D721Med (cell line): ENCODE data around the gene ENO3.

Experiments used
- DNase-seq: peaks from one replicate; pipeline ENCODE4 v3.0.0; 2011; ENCODE audit warnings: low spot score; ENCODE audit not compliant: insufficient read length
- FAIRE-seq: peaks from 2 replicates; lab custom pipeline; 2011; peaks lifted over from hg19 to GRCh38; lab: Jason Lieb, UNC
- TF ChIP-seq, protein P1 (sequence below): IDR thresholded peaks from 2 replicates; pipeline ENCODE4 v1.5.1; 2012; ENCODE audit warnings: mild to moderate bottlenecking, control low read depth; ENCODE audit not compliant: insufficient read depth; ENCODE audit errors: missing control alignments

The ENO3 gene

GRCh38 chr17:4947411-4948165, 3.3 kb upstream of the ENO3 start:
- FAIRE-seq (no peak), DNase-seq (peak; percentile 59)
- TF ChIP-seq, protein P1, sequence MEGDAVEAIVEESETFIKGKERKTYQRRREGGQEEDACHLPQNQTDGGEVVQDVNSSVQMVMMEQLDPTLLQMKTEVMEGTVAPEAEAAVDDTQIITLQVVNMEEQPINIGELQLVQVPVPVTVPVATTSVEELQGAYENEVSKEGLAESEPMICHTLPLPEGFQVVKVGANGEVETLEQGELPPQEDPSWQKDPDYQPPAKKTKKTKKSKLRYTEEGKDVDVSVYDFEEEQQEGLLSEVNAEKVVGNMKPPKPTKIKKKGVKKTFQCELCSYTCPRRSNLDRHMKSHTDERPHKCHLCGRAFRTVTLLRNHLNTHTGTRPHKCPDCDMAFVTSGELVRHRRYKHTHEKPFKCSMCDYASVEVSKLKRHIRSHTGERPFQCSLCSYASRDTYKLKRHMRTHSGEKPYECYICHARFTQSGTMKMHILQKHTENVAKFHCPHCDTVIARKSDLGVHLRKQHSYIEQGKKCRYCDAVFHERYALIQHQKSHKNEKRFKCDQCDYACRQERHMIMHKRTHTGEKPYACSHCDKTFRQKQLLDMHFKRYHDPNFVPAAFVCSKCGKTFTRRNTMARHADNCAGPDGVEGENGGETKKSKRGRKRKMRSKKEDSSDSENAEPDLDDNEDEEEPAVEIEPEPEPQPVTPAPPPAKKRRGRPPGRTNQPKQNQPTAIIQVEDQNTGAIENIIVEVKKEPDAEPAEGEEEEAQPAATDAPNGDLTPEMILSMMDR: no peak

- DNase-seq (peak; percentile 76), FAIRE-seq (no peak)
- TF ChIP-seq, protein P1: no peak
These were observed 2.6 kb upstream of the ENO3 start, which contains the start of gene PFN1 for GRCh38 chr17:4948166-4948930. PFN1 (minus strand) TSS chr17:4948530; CDS start chr17:4948394, 136 bp downstream.

GRCh38 chr17:4948931-4949320, 2.0 kb upstream of the ENO3 start:
- no peak for FAIRE-seq
- peak; percentile 81 for DNase-seq
- TF ChIP-seq, protein P1: no peak

DNA sequence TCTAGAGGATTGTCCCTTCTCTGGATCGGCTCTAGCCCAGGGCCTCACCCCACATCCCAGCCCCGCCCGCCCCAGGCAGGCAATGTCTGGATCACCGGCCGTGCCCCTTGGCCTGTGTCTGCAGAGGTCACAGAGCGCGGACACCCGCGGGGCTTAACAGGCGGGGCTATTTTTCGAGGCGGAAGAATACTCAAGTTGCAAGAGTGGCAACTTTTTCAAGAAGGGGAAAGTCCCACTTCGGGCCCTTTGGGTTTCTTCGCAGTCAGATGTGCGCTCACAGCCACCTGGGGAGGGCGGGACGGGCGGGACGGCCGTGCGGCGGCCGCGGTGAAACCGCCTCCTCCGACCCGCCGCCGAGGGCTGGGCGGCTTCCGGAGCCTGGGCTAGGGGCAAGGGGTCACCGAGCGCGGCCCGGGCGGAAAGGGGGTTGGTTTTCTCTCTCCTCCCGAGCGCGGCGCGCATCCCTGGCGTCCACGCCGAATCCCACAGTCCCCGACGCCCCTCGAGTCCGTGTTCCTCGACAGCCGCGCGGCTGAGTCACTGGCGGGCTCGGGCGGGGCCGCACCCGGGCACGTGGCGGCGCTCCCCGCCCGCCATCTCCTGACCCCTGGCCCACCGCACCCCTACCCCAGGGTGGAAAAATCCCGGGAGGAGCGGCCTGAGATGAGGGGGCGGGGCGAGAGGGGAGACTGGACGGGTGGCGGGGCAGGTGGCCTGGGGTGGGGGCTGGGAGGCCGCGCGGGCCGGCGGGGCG, 1.4 kb upstream of the ENO3 start:
- TF ChIP-seq, protein P1: no peak
- DNase-seq: peak; percentile 67
- no peak for FAIRE-seq

DNA sequence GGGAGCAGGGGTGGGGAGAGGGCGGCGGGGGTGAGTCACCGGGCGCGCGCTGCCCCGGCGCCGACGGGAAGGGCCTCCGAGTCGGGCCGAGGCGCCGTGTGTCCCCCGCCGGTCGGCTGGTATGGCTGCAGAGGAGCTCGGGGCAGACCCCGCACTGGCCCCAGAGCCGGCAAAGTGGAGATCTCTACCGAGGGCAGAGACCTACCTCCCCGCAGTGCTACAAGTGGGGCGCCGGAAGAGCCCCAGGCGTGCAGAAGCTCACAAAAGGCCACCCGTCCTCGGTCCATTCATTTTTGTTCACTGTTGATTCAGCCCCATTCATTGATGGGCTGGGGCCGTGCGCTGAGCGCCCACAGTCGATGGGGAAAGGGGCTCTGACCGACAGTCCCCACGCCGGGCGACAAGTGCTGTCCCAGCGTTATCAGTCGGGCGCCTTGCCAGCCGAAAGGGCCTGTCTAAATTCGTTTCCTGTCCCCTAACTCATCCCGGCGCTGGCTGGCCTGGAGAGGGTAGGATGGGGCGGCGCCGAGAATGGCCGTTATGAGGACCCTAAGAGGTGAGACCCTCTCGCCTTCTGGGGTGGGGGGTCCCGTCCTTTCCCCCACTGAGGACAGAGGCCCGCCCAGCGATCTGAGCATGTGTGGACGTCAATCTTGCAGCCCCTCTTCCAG, 709 bp upstream of the ENO3 start:
- TF ChIP-seq, protein P1: no peak
- no peak for FAIRE-seq
- DNase-seq: no peak

- TF ChIP-seq, protein P1: no peak
- DNase-seq (no peak), FAIRE-seq (no peak)
These were observed 567 bp downstream of the ENO3 start for GRCh38 chr17:4951486-4951885.
